ENCODE measurements around the gene PCSK9. TPM values are rescaled to one million over a fixed set of nuclear protein-coding genes. Genes with fewer than 3 reads are reported as not detected.

PCSK9 gene
- total and polyA plus RNA-seq, 2 experiments from 2014 or later: 77.6 to 327 TPM

DNA sequence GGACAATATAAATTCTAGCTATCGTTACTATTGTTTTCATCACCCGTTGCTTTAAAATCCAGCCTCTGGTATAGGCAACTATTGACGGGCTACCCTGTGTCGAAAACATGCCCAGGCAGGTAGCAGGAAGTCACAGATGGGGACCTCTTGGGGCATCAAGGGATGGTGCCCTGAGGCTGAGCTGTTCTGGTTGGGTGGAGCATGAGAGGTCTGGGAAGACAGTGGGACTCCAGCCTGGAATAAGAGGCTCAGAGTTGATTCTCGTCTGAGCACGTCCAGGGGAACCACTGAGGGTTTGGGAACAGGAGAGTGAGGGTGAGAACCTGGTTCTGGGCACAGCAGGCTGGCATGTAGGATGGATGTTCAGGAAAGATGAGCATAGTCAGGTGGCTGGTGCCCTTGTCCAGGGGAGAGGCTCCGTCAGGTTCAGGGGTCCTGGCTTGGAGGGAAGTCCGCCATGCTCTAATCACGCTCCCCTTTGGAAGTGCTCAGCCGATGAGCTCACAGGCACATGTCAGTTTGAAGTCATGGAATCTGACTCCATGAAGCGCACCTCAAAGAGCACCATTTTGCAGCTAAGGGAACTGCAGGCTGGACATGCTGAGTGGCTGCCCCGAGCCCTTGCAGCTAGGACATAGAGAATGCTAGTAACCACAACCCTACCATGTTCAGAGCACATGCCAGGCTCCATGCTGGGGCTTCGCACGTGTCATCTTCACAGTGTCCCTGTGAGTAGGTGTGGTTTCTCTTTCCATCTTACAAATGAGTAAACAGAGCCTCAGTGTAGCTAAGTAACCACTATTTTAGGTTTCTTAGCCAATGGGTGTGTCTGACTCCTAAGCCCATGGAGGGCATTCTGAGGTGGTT, 21.0 kb downstream of the PCSK9 start:
- ATAC-seq: no peak
- Histone ChIP-seq H2AFZ (no peak overlapping the region), H3K27ac (ENCODE audit: low read depth) (peak overlapping the region; percentile 59), H3K79me2 (replicated peaks; ENCODE audit: insufficient read depth) (no peaks in the 10 kb centered on the region), H3K4me2 (no peak overlapping the region), H3K4me1 (ENCODE audit: insufficient read depth) (no peaks in the 10 kb centered on the region), H3K36me3 (ENCODE audit: insufficient read depth) (peaks cover 63% of the 10 kb centered on the region), H3K27me3 (ENCODE audit: insufficient read depth) (no peaks in the 10 kb centered on the region), H4K20me1 (replicated peaks; ENCODE audit: insufficient read depth) (peaks cover 14% of the 10 kb centered on the region), H3K9me2 (ENCODE audit: insufficient read depth) (no peaks in the 10 kb centered on the region), H3K4me3 (no peak overlapping the region), H3F3A (replicated peaks; ENCODE audit: low read depth) (peaks cover 41% of the 10 kb centered on the region)
- no peak for DNase-seq (ENCODE audit: low spot score)
- H3K9me3 Mint-ChIP-seq: no peaks in the 10 kb centered on the region
- H3K27ac Mint-ChIP-seq: no peak overlapping the region
- H3K27me3 Mint-ChIP-seq (ENCODE audit: insufficient read depth, low read depth, poor library complexity): peaks cover 9% of the 10 kb centered on the region
- no peak overlapping the region for H3K4me3 Mint-ChIP-seq
- no peaks in the 10 kb centered on the region for H3K4me1 Mint-ChIP-seq
- peaks cover 37% of the 10 kb centered on the region for H3K36me3 Mint-ChIP-seq (ENCODE audit: low read depth)
- no peak for TF ChIP-seq STAT1 (IDR thresholded peaks at IDR 0.05; ENCODE audit: unreplicated experiment)
- no peak for TF ChIP-seq EZH2phosphoT487 (IDR thresholded peaks at IDR 0.05; ENCODE audit: unreplicated experiment)
- TF ChIP-seq, protein P1, sequence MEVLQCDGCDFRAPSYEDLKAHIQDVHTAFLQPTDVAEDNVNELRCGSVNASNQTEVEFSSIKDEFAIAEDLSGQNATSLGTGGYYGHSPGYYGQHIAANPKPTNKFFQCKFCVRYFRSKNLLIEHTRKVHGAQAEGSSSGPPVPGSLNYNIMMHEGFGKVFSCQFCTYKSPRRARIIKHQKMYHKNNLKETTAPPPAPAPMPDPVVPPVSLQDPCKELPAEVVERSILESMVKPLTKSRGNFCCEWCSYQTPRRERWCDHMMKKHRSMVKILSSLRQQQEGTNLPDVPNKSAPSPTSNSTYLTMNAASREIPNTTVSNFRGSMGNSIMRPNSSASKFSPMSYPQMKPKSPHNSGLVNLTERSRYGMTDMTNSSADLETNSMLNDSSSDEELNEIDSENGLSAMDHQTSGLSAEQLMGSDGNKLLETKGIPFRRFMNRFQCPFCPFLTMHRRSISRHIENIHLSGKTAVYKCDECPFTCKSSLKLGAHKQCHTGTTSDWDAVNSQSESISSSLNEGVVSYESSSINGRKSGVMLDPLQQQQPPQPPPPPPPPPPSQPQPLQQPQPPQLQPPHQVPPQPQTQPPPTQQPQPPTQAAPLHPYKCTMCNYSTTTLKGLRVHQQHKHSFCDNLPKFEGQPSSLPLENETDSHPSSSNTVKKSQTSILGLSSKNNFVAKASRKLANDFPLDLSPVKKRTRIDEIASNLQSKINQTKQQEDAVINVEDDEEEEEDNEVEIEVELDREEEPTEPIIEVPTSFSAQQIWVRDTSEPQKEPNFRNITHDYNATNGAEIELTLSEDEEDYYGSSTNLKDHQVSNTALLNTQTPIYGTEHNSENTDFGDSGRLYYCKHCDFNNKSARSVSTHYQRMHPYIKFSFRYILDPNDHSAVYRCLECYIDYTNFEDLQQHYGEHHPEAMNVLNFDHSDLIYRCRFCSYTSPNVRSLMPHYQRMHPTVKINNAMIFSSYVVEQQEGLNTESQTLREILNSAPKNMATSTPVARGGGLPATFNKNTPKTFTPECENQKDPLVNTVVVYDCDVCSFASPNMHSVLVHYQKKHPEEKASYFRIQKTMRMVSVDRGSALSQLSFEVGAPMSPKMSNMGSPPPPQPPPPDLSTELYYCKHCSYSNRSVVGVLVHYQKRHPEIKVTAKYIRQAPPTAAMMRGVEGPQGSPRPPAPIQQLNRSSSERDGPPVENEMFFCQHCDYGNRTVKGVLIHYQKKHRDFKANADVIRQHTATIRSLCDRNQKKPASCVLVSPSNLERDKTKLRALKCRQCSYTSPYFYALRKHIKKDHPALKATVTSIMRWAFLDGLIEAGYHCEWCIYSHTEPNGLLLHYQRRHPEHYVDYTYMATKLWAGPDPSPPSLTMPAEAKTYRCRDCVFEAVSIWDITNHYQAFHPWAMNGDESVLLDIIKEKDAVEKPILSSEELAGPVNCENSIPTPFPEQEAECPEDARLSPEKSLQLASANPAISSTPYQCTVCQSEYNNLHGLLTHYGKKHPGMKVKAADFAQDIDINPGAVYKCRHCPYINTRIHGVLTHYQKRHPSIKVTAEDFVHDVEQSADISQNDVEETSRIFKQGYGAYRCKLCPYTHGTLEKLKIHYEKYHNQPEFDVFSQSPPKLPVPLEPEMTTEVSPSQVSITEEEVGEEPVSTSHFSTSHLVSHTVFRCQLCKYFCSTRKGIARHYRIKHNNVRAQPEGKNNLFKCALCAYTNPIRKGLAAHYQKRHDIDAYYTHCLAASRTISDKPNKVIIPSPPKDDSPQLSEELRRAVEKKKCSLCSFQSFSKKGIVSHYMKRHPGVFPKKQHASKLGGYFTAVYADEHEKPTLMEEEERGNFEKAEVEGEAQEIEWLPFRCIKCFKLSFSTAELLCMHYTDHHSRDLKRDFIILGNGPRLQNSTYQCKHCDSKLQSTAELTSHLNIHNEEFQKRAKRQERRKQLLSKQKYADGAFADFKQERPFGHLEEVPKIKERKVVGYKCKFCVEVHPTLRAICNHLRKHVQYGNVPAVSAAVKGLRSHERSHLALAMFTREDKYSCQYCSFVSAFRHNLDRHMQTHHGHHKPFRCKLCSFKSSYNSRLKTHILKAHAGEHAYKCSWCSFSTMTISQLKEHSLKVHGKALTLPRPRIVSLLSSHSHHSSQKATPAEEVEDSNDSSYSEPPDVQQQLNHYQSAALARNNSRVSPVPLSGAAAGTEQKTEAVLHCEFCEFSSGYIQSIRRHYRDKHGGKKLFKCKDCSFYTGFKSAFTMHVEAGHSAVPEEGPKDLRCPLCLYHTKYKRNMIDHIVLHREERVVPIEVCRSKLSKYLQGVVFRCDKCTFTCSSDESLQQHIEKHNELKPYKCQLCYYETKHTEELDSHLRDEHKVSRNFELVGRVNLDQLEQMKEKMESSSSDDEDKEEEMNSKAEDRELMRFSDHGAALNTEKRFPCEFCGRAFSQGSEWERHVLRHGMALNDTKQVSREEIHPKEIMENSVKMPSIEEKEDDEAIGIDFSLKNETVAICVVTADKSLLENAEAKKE (CRISPR knock-in tag; IDR thresholded peaks at IDR 0.05): no peak
- no peak for TF ChIP-seq EZH2 (IDR thresholded peaks at IDR 0.05; ENCODE audit: low read depth, unreplicated experiment)
- no peak for TF ChIP-seq NANOG (IDR thresholded peaks at IDR 0.05; ENCODE audit: borderline replicate concordance)
